SW480 (cell line): ENCODE measurements around the gene FN3KRP.

Experiments
- DNase-seq: peaks from one replicate; pipeline ENCODE4 v3.0.0-alpha.2; 2016; ENCODE audit warnings: low spot score

The FN3KRP gene

DNA sequence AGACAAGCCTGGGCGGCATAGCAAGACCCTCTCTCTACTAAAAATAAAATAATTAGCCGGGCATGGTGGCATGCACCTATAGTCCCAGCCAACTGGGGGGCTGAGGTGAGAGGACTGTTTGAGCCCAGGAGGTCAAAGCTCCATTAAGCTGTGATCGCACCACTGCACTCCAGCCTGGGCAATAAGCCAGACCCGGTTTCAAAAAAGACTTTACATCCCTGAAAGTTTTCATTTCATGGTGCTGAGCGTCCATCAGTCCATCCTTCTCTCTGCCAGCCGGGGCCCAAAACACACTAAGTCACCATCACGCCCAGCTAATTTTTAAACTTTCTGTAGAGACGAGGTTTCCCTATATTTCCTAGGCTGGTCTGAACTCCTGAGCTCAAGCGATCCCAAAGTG lies 28.6 kb upstream of the FN3KRP start:
- DNase-seq, result no peak

DNA sequence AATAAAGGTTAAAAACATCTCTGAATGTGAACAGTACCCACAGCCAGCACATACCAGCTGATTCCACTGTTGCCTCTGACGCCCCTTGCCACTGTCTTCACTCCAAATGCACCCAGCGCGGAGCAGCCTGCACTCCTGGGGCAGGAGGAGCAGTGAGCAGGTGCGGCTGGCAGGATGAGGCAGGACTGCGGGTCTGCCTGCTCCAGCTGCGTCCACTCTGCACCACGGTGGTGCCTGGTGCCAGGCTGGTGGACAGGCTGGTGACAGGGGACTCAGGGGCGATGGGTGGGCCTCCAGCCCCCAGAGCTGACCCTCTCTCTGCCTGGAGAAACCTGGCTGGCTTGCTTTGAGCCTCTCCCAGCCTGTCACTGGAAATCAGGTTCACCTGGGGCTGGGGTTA lies 27.4 kb upstream of the FN3KRP start:
- DNase-seq, result no peak

DNA sequence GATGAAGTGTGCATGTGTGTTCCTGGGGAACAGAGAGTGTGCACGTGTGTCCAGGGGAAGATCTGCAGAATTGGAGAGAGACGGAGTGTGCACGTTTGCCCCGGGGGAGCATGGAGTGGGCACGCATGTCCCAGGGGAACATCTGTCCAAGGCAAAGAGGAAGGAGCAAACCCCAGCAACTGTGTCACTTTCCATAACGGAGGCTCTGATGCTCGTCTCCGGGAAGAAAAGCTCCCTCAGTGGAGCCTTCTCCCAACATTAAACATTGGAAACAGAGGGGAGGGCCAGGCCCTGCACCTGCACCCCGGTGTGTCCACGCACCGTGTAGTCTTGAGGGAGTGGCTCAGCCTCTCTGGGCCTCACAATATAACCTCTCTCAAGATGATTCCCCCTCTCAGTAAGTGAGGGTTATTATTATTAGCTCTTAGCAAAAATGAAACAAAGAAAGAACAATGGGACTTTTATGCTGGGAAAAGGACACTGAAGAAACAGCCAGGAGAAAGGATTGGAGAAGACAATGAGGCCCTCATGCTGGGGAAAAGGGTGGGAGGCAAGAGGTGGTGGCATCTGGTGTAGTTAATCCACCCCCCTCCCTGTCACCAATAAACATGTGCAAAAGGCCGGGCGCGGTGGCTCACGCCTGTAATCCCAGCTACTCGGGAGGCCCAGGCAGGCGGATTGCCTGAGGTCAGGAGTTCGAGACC lies 25.6 kb upstream of the FN3KRP start:
- DNase-seq, result no peak

DNA sequence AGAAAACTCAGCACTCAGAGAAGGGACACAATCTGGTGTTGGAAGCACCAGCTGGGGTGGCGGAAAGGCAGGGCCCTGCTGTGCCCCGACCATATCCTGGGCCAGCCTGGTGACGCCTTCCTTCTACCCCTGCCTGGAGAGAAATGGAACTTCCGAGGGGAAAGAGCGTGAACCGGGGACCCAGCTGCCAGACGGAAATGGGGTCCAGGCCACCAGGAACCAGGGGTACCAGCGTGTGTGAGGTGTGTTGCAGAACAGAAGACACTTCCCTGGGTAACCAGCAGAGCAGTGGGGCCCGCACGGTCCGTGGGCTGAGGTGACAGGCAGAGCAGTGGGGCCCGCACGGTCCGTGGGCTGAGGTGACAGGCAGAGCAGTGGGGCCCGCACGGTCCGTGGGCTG lies 24.8 kb upstream of the FN3KRP start:
- DNase-seq, result no peak

DNA sequence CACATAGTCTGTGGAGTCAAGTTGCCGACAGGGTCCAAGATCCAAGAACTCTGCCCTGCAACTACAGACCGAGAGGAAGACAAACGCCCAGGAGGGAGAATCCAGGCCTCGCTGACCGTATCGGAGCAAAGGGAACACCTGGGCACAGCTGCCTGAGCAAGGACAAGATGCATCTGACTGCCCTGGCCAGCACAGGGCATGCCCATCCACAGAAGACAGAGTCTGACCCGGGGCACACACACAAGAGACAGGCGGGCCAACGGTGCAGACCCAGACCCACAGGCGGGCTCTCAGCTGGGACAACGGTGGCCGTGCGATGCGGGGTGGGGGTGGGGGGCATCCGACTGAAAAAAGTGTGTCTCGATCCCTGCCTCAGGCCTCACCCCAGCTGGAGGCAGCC lies 24.2 kb upstream of the FN3KRP start:
- no peak for DNase-seq

DNA sequence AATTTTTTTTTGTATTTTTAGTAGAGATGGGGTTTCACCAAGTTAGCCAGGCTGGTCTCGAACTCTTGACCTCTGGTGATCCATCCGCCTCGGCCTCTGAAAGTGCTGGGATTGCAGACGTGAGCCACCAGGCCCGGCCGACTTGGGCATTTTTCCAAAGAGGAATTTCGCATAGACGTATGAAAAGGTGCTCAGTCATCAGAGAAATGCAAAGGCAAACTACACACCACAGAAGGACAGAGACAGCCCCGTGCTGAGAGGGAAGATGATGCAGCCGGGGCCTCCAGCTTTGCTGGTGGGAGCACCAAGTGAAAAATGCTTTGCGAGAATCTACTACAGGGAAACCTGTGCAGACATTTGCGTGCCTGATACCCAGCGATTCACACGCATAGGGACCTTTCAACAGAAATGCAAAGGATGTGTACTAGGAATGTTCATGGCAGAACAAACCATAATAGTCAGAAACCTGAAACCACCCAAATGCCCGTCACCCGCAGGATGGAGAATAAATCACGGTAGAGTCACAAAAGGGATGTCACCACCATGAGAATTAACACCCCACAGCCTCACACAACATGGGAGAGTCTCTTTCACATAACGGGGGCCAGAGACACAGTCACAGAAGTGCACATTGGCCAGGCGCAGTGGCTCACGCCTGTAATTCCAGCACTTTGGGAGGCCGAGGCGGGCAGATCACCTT lies 23.2 kb upstream of the FN3KRP start:
- no peak for DNase-seq

DNA sequence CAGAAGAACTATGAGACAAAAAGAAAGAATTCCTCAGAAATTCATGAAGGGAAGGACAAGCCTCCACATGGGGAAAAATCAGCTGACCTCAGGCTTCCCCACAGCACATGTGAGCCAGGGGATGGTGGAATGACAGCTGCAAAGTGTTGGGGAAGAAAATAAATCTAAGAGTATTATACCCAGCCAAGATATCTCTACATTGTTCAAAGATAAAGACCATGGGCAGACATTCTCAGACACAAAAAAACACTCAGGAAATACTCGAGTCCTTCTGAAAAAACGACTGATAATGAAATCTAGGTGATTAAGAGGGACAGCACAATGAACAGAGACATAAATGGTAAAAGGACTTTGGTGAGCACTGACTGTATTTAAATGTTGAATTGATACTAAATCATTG lies 21.9 kb upstream of the FN3KRP start:
- no peak for DNase-seq

DNA sequence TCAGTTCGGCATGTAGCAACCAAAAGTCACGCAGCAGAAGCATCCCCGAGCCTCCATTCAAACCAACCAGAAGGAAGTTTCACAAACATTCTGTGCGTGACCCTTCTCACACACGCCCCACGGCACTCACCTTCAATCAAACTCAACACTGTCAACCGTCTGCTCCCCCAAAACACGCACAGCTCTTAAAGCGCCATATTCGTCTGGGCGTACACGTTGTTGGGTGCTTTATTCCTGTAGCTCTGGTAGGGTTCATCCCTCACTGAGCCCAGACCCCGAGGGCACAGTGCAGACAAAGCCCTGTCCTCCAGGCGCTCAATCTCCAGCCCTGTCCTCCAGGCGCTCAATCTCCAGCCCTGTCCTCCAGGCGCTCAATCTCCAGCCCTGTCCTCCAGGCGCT lies 20.2 kb upstream of the FN3KRP start:
- no peak for DNase-seq

DNA sequence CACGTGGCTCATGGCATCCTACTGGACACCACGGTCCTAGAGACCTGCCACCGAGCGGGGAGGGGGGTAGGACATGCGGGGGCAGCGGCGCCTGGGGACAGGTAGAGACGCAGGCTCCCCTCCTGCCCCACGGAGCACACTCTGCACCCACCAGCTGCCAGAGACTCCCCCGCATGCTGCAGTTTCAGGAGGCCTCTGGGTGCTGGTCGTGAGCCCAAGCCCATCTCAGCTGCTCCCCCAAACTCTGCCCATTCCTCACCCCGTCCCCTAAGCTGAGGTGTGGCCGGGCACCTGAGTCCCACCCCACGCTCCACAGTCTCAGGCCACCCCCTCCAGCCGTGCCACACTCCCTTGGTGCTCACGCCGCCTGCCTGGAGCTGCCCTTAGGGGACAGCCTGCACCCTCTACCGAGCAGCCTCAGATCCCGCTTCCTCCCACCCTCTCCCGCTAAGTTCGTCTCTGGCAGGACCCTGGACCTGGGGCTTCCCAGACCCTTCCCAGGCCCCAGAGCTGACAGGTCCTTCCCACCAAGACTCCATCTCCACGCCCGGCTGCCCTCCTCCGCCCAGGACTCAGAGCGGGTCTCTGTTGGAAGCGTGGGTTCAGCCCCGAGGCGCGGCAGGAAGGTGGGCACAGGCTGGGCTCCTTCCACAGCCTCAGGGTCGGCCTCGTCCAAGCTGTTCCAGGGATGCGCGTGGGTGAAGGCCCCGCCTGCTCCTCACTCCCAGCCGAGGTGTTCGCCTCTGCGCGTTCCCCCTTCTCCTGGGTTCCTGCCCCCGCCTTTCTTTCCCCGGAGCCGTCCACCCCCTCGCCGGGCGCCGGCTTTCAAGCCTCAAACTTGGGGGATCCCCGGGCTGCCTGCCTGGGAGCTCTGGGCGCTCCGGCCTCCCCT lies 19.3 kb upstream of the FN3KRP start:
- no peak for DNase-seq

DNA sequence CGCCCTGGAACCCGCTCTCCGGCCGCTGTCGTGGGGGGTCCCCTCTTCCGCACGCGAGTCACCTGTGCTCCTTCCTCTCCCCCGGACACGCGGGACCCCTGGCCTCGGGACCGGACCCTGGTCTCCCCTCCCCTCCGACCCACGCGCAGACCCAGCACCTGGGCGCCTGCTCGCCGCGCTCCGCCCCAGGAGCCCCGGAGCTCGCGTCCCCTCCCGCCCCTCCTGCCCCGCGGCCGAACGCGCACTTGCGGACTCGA lies 18.8 kb upstream of the FN3KRP start:
- DNase-seq, result no peak

DNA sequence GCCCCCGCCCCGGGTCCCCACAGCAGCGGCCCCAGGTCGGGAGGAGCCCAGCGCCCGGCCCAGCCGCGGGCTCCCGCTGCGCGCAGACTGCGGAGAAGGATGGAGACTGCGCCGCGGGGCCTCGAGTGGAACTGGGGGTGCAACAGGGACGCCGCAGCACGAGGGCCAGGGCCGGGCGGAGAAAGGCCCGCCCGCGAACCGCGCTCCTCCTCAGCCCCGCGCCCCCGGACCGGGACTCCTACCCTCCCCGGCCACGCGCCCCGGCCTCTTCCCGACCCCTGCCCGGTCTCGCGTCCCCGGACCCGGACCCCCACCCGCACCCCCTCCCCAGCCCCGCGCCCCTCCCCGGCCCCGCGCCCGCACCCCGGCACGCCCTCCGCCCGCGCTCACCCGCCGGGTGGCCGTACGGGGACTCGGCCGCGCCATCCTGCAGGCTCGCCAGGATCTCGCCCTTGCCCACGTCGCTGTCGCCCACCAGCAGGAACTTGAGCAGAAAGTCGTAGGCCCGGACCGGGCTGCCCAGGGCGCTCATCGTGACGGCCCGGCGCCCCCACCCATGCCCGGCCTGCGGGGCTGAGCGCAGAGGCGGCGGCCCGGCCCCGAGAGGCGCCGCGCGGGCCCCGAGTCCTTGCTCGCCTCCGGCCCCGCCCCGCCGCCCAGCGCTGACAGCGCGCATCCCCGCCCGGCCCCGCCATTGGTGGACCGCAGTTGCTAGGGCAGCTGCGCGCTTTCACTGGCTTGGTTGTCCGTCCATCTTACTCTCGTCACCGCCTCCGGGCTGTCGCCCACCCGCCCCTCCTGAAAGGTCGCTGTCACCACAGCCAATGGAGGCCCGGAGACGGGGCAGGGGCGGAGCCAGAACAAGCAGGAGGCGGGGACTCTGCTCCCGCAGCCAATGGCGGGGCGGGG lies 18.2 kb upstream of the FN3KRP start, which contains the start of gene RAB40B:
Gene RAB40B (minus strand): TSS at position 634 of the 909 bp plus-strand sequence. CDS start 102 bp downstream, at position 532.
- DNase-seq, result peak; percentile 98

DNA sequence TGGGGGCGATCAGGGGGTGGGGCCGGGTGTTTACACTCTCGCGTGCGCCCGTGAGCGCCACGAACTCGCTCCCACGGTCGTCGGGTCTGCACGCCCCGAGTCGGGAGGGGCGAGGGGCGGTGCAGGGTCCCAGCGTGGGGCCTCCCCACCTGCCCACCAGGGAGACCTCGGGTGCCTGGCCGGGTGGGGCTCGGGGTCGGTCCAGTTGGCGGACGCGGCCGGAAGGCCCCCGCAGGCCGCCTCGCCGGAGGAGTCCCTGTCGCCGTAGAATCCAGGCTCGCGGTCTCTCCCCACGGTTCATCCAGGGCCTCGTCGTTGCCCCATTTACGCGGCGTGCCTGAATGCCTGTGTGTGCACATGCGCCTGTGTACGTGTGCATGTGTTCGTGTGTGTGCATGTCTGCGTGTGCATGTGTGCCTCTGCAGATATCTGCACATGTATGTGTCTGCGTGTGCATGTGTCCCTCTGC lies 17.5 kb upstream of the FN3KRP start:
- DNase-seq, result no peak

DNA sequence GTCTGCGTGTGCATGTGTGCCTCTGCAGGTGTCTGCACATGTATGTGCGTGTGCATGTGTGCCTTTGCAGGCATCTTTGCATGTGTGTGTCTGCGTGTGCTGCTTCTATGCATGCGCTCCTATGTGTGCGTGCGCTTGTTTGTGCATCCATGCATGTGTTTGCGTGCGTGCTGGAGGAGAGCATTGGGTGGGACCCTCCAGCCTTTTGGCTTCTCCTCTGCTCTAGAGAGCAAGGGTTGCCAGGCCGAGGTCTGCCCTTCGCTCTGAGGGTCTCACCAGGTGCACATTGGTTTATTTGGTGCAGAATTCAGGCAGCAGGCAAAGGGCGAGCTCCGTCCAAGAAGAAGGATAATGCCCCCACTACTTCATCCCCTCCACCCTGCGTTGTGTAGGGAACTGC lies 17.0 kb upstream of the FN3KRP start:
- no peak for DNase-seq

DNA sequence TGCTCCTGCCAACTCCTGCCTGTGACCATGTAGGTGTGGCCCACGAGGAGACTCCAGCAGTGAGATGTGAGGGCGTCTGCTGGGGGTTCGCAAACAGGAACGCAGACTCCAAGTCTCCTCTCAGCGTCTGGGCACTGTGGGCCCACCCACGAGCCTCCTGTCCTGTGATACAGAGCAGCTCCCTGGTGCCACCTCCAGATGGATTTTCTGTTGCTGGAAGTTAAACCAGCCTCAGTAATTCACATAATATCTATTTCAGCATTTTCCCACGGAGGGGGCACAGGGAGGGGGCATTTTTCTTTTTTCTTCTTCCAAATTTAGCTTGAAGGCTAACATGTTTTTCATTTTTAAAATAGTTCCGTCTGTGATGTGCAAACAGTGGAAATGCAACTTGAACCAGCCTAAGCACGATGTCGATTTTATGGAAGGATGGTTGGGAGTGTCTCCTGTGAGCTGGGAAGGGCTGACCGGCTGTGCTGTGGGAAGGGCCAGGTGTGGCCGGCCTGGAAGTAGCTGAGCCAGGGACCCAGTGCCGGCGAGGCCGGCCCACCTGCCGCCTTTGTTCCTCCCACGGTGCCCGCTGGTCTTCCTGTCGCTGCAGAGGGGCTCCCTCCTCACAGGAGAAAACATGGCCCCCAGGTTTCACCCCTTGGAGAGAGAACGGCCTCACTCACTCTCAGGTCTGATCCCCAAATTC lies 14.1 kb upstream of the FN3KRP start:
- peak; percentile 65 for DNase-seq

DNA sequence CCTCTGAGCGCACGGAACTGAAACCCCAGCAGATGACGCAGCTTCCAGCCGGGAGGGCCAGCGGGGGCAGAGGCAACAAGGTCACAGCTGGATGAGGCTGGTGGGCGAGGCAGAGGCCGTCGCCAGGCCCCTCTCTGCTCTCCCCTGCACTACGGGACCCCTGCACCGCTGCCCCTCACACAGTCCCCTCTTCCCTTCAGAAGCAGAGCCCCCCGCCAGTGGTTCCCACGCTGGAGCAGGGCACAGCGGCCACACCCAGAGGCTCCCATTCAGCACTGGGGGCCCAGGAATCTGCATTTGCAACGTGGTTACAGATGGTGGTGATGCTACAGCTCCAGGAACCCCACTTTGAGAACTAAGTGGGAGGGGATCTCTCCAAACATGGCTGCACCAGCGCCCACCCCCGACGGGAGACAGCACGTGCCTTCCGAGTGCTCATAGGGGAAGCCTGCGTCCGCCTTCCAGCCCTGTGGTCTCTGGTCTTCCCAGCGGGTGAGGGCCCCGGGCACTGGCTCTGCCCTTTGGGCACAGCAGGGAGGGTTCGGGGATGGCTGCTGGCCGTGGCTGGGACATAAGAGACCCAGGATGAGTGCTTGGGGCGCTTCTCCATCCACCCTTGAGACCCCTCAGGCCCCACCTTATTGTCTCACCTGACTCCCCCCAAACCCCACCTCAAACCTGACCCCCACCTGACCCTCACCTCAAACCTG lies 13.3 kb upstream of the FN3KRP start:
- no peak for DNase-seq

DNA sequence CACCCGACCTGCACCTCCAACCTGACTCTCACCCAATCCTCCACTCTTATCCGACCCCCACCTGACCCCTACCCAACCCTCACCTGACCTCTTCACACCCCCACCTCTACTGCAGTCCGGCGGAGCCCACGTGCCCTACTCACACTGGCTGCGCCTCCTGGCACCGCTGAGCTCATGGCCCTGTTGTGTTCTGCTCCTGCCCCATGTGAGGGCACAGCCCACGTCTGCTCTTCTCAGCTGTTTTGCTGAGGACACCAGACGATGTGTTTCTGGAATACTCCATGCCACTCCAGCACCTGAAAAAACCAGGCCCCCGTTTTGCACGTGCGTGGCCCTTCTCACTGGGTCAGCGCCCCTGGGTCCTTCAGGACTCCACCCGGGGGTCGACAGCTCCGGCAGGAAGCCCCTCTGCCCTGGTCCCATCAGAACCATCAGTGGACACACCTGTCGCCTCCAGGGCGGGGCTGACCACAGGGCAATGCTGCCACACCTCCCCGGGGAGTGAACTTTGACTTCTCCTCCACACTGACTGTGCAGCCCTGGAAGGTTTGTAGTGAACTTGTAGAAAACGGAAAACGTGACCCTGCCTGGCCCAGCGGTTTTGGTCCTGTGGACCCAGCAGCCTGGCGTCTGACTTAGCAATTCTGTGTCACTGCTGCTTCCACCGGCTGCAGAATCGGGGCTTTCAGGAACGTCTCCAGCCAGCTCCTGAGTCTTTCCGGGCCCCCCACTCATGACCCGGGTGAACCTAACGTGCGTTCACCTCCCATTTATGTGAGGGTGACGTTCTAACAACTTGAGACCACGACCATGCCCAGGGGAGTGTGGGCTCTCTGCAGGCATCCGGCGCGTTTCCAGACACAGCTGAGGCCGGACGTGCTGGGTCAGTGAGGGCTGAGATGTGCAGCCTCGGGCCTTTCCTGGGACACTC lies 12.3 kb upstream of the FN3KRP start:
- DNase-seq, result peak; percentile 70

DNA sequence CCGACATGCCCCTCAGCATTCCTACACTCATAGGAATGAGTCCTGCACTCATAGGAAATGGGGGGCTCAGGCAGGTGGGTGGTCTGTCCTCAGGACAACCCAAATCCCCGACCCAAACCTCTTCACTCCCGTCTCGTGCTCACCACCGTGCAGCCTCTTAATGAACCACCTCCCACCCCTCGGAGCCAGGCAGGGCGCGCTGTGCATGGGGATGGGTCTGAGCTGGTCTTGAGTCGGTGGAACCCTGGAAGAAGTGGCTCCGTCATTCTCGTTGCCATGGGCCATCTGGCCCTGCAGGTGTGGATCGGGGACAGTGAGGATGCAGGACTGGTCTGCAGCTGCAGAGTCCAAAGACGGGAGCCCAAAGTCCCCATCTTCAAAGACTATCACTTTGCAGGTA lies 11.6 kb upstream of the FN3KRP start:
- DNase-seq, result no peak

DNA sequence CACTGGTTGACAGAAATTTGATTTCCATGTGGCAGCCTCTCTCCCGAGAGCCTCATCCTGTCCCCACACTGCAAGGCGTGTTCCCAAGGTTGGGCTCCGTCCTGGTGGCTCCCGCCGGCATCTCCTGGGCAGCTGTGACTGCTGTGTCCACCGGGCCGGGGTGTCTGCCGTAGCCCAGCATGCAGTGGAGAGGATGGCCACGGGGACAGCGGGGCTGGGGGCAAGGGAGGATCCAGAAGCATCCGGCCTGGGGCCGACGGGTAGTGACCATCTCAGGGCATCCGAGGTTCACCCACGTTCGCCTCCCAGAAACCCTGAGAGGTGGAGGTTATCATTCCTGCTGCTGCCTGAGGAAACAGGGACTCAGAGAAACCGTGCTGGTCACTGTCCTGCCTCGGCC lies 10.8 kb upstream of the FN3KRP start:
- no peak for DNase-seq

DNA sequence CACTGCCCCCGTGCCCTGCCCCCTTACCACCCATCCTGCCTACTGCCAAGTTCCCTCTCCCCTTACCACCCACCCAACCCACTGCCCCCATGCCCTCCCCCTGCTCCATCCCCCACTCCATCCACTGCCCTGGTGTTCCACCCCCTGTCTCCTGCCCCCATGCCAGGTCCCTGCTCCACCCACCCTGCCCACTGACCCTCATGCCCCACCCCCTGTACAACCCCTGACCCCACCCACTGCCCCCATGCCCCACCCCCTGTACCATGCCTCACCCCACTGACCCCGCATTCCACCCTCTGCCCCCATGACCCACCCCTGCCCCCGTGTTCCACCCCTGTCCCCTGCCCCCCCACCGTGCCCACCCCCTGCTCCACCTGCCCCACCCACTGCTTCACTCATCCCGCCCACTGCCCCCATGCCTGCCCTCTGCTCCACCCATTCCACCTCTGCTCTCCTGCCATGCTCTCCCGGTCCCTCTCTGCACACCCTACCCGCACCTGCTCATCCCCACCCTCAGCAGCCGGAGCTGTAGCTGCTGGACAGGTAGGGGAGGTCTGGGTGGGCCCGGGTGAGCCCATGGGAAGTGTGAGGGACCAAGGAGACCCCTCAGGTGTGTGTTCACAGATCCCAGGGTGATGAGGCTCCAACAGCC lies 7.4 kb upstream of the FN3KRP start:
- no peak for DNase-seq
